SK-N-SH (cell line): ENCODE data around the gene CCDC6. TPM values are rescaled to one million over a fixed set of nuclear protein-coding genes. Genes with fewer than 3 reads are reported as not detected.
A peak's percentile ranks its signal among the peaks of the same experiment; 100 is the strongest.
"Not testable (repeated sequence)": the region's sequence is repeated elsewhere in the genome, so short reads cannot be mapped to it uniquely, and the experiment has no call there.

Experiments
- CTCF ChIA-PET: fragments of 300-600, 350-600 bp; formaldehyde crosslinking; extraction: SDS; loops from one replicate; lab custom pipeline; 2021; lab: Yijun Ruan, JAX
- POLR2A ChIA-PET: fragments of 350-600 bp; sonication (Branson Sonifier 250); formaldehyde crosslinking; extraction: SDS; loops from one replicate; lab custom pipeline; 2020; ENCODE audit warnings: antibody characterized with exemption, inconsistent platforms; lab: Yijun Ruan, JAX
- DNase-seq: peaks from one replicate; pipeline ENCODE4 v3.0.0; 2012
- H2AFZ ChIP-seq: fragments of 200-600 bp; sonication (generic); 2 replicates; pipeline ENCODE4 v1.8.1; 2016; ENCODE audit warnings: antibody characterized with exemption, mild to moderate bottlenecking, low read depth
- H3F3A ChIP-seq: fragments of 200-600 bp; sonication (generic); replicated peaks from 2 replicates; pipeline ENCODE3; 2016; ENCODE audit warnings: antibody characterized with exemption, mild to moderate bottlenecking; ENCODE audit not compliant: insufficient read depth
- H3K27ac ChIP-seq, 2 experiments: fragments of 200-500 bp in 1 of 2; fragments of 200-600 bp in 1 of 2; sonication (Bioruptor generic) in 1 of 2; sonication (generic), shearing (Covaris generic) in 1 of 2; 2 replicates each; pipeline versions ENCODE4 v1.5.1 to v1.6.1; 2014 to 2016; ENCODE audit warnings: low read depth in 2 of 2, inconsistent platforms in 1 of 2, low read length in 1 of 2, mild to moderate bottlenecking in 1 of 2, mixed read lengths in 1 of 2
- H3K27me3 ChIP-seq: fragments of 200-600 bp; sonication (generic), shearing (Covaris generic); 2 replicates; pipeline ENCODE4 v1.6.1; 2016; ENCODE audit warnings: mixed run types; ENCODE audit not compliant: insufficient read depth
- H3K36me3 ChIP-seq, 2 experiments: fragments of 200-500 bp in 1 of 2; fragments of 200-600 bp in 1 of 2; sonication (Bioruptor generic) in 1 of 2; sonication (generic) in 1 of 2; replicated peaks in 1 of 2; 2 replicates each; pipeline versions ENCODE3 to v1.5.1; 2014 to 2016; ENCODE audit warnings: low read length in 1 of 2, mild to moderate bottlenecking in 1 of 2; ENCODE audit not compliant: insufficient read depth in 2 of 2, control insufficient read depth in 1 of 2
- H3K4me1 ChIP-seq, 2 experiments: fragments of 200-500 bp in 1 of 2; fragments of 200-600 bp in 1 of 2; sonication (Bioruptor generic) in 1 of 2; sonication (generic), shearing (Covaris generic) in 1 of 2; 2 replicates each; pipeline versions ENCODE4 v1.5.1 to v1.6.1; 2014 to 2016; ENCODE audit warnings: low read depth in 1 of 2, low read length in 1 of 2, mixed run types in 1 of 2; ENCODE audit not compliant: insufficient read depth in 2 of 2, control insufficient read depth in 1 of 2
- H3K4me2 ChIP-seq: fragments of 200-600 bp; sonication (generic), shearing (Covaris generic); 2 replicates; pipeline ENCODE4 v1.6.1; 2017; ENCODE audit warnings: mixed run types
- H3K4me3 ChIP-seq, 2 experiments: fragments of 200-500 bp in 1 of 2; fragments of 200-600 bp in 1 of 2; sonication (Bioruptor generic) in 1 of 2; sonication (generic), shearing (Covaris generic) in 1 of 2; 2 replicates each; pipeline versions ENCODE4 v1.5.1 to v1.8.1; 2014 to 2016; ENCODE audit warnings: low read depth in 2 of 2, inconsistent platforms in 1 of 2, low read length in 1 of 2, mild to moderate bottlenecking in 1 of 2, mixed read lengths in 1 of 2, moderate library complexity in 1 of 2
- H3K79me2 ChIP-seq: fragments of 200-600 bp; sonication (generic); 2 replicates; pipeline ENCODE4 v1.8.1; 2017; ENCODE audit warnings: mild to moderate bottlenecking; ENCODE audit not compliant: insufficient read depth
- H3K9ac ChIP-seq: fragments of 200-600 bp; sonication (generic); 2 replicates; pipeline ENCODE4 v1.6.1; 2017; ENCODE audit warnings: mixed run types
- H3K9me2 ChIP-seq: fragments of 200-600 bp; sonication (generic); 2 replicates; pipeline ENCODE4 v1.6.1; 2017; ENCODE audit warnings: mixed run types
- H3K9me3 ChIP-seq: fragments of 200-600 bp; sonication (generic); 2 replicates; pipeline ENCODE4 v1.6.1; 2017; ENCODE audit warnings: mixed run types, mild to moderate bottlenecking, moderate library complexity
- H4K20me1 ChIP-seq: fragments of 200-600 bp; sonication (generic); 2 replicates; pipeline ENCODE4 v1.6.1; 2017; ENCODE audit warnings: mild to moderate bottlenecking, mixed run types; ENCODE audit not compliant: insufficient read depth
- JUND ChIP-seq: IDR thresholded peaks from 2 replicates; pipeline ENCODE4 v1.4.0; 2012
- NFIC ChIP-seq: IDR thresholded peaks from 2 replicates; pipeline ENCODE4 v1.4.0; 2012; ENCODE audit warnings: borderline replicate concordance
- NRF1 ChIP-seq: IDR thresholded peaks from 2 replicates; pipeline ENCODE4 v1.6.1; 2012; ENCODE audit warnings: low read depth, mild to moderate bottlenecking, low read length
- RFX5 ChIP-seq: IDR thresholded peaks from 2 replicates; pipeline ENCODE4 v1.6.1; 2012; ENCODE audit warnings: mild to moderate bottlenecking, improper control_type of control experiment, low read length
- RXRA ChIP-seq: IDR thresholded peaks from 2 replicates; pipeline ENCODE4 v1.4.0; 2012; ENCODE audit warnings: low read depth, mild to moderate bottlenecking, borderline replicate concordance
- SMC3 ChIP-seq: IDR thresholded peaks from 2 replicates; pipeline ENCODE4 v1.6.1; 2012; ENCODE audit warnings: low read depth, low read length, improper control_type of control experiment
- TCF12 ChIP-seq: IDR thresholded peaks from 2 replicates; pipeline ENCODE4 v1.4.0; 2012
- WGBS: methylation state at CpG from one replicate; pipeline ENCODE4 v1.1.6; 2017; ENCODE audit warnings: low lambda C conversion rate; 5-methylcytosine and 5-hydroxymethylcytosine counted together
- polyA plus RNA-seq, 3 experiments: library from polyadenylated mRNA; depleted of rRNA; stranded (reverse); fragments of >200 nt; gene quantifications; 2 replicates each; pipeline ENCODE4 v1.2.3, GENCODE V29; 2012
- TF ChIP-seq, protein P1 (sequence below): IDR thresholded peaks from 2 replicates; pipeline ENCODE4 v1.4.0; 2012; ENCODE audit warnings: low read depth, borderline replicate concordance
- TF ChIP-seq, protein P2 (sequence below): IDR thresholded peaks from 2 replicates; pipeline ENCODE4; 2012
- TF ChIP-seq, protein P3 (sequence below): IDR thresholded peaks from 2 replicates; pipeline ENCODE4 v1.6.1; 2012; ENCODE audit warnings: mild to moderate bottlenecking, low read depth, low read length, moderate library complexity

The CCDC6 gene
- polyA plus RNA-seq, 1 of the 3 experiments (the other 2 are of a cell fraction), result 10.8 TPM

DNA sequence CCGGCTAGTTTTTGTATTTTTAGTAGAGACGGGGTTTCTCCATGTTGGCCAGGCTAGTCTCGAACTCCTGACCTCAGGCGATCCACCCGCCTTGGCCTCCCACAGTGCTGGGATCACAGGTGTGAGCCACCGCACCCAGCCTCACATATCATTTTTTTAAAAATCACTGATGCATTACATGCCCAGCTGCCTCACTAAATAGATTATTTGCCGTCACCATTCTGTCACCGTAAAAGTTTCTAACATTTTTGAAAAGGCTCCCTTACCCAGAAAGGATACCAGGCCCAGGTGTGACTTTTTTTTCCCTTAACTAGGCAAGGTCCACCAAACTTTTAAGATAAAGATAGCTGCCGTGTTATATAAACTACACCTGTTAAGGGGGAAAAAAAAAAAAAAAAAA lies 30.1 kb downstream of the CCDC6 start:
- 87% methylated on average over 9 of the region's 9 CpGs for WGBS
- H3K9ac ChIP-seq, H3K9me2 ChIP-seq, DNase-seq, CTCF ChIA-PET, H3K36me3 ChIP-seq, H3K27me3 ChIP-seq, H2AFZ ChIP-seq, H3K4me2 ChIP-seq, H3K4me3 ChIP-seq, POLR2A ChIA-PET, H3K9me3 ChIP-seq: not testable (repeated sequence)
- Histone ChIP-seq H4K20me1 (peaks cover 18% of the 10 kb centered on the region; the same call in 1 of the 2 replicates), H3F3A (peaks cover 18% of the 10 kb centered on the region), H3K79me2 (peaks cover 88% of the 10 kb centered on the region), H3K4me1 (peaks cover 8 to 12% of the 10 kb centered on the region in 2 experiments; a peak in 3 of 4 replicates), H3K27ac (peak overlapping the region in 1 of 2 experiments; percentile 62; a peak in 2 of 4 replicates)

DNA sequence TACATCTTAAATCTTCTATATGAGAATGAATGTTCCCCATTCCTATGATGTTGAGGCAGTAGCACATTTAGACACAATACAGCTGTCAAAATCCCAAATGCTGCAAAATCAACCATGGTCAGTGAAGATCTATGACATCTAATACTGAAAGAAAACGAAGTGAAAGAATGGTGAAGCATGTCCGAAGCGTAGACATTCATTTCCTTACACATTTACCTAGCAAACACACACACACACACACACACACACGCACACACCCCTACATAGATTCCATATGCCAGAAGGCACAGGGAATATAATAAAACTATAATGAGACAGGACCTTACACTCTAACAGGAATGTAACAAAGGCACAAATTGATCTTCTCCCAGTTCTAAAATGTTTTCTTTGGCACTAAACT lies 32.5 kb downstream of the CCDC6 start:
- WGBS, result 96% methylated on average over 4 of the region's 4 CpGs
- H4K20me1 ChIP-seq, result peaks cover 19% of the 10 kb centered on the region; the same call in 1 of the 2 replicates
- H3K4me2 ChIP-seq, result no peak overlapping the region
- CTCF ChIA-PET, result interaction anchor here (1.3 kb wide), 2 partner anchors 9 to 33 kb away, joined by 4 to 9 read pairs; partner anchors contain the start of gene CCDC6
- peaks cover 85% of the 10 kb centered on the region for H3K79me2 ChIP-seq
- no peaks in the 10 kb centered on the region for H3K9me3 ChIP-seq
- H3K9me2 ChIP-seq, result no peaks in the 10 kb centered on the region
- no peak overlapping the region for H2AFZ ChIP-seq
- H3K27me3 ChIP-seq, result no peaks in the 10 kb centered on the region
- H3F3A ChIP-seq, result peaks cover 18% of the 10 kb centered on the region
- H3K27ac ChIP-seq, result no peak overlapping the region
- no peak for DNase-seq
- TF ChIP-seq RFX5 (no peak), SMC3 (no peak), RXRA (no peak)
- TF ChIP-seq, protein P1, sequence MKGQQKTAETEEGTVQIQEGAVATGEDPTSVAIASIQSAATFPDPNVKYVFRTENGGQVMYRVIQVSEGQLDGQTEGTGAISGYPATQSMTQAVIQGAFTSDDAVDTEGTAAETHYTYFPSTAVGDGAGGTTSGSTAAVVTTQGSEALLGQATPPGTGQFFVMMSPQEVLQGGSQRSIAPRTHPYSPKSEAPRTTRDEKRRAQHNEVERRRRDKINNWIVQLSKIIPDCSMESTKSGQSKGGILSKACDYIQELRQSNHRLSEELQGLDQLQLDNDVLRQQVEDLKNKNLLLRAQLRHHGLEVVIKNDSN, result no peak
- TF ChIP-seq, protein P2, sequence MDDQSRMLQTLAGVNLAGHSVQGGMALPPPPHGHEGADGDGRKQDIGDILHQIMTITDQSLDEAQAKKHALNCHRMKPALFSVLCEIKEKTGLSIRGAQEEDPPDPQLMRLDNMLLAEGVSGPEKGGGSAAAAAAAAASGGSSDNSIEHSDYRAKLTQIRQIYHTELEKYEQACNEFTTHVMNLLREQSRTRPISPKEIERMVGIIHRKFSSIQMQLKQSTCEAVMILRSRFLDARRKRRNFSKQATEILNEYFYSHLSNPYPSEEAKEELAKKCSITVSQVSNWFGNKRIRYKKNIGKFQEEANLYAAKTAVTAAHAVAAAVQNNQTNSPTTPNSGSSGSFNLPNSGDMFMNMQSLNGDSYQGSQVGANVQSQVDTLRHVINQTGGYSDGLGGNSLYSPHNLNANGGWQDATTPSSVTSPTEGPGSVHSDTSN, result no peak
- H3K9ac ChIP-seq, result no peak overlapping the region
- peaks cover 8 to 12% of the 10 kb centered on the region in 2 experiments; a peak in 3 of 4 replicates for H3K4me1 ChIP-seq
- H3K36me3 ChIP-seq, result no peaks in the 10 kb centered on the region
- H3K4me3 ChIP-seq, result no peak overlapping the region
- POLR2A ChIA-PET, result no interaction called here

DNA sequence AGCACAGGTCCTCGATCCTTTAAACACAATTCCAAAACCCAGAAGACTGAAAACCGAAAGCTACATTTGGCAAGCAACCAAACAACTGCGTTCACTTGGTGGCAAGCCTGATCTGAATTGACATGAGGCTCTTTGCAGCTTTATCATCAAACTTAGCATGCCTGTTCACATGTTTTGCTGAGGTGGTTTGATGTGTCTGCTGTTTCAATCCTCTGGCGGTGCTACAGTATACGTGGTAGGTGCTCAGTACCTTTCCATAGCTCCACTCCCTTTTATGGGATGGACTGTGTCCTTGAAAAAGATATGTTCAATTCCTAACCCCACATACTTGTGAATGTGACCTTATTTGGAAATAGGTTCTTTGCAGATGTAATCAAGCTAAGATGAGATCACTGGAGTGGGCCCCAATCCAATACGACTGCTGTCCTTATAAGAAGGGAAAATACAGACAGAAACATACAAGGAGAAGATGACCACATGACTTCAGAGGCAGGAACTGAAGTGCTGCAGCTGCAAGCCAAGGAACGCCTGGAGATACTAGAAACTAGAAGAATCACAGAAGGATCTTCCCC lies 33.4 kb downstream of the CCDC6 start:
- Histone ChIP-seq H3K27ac (no peak overlapping the region), H3K4me3 (no peak overlapping the region), H3K4me2 (no peak overlapping the region), H3K36me3 (no peaks in the 10 kb centered on the region), H3F3A (peaks cover 18% of the 10 kb centered on the region), H2AFZ (no peak overlapping the region), H3K79me2 (peaks cover 76% of the 10 kb centered on the region), H3K4me1 (peaks cover 8 to 12% of the 10 kb centered on the region in 2 experiments; a peak in 3 of 4 replicates), H3K9ac (no peak overlapping the region), H3K9me2 (no peaks in the 10 kb centered on the region), H3K27me3 (no peaks in the 10 kb centered on the region), H3K9me3 (no peaks in the 10 kb centered on the region), H4K20me1 (peaks cover 19% of the 10 kb centered on the region; the same call in 1 of the 2 replicates)
- no peak for TF ChIP-seq NRF1
- TF ChIP-seq JUND, result no peak
- no peak; the same call in 1 of the 2 replicates for TF ChIP-seq NFIC
- TF ChIP-seq TCF12, result no peak
- TF ChIP-seq, protein P2, result no peak
- TF ChIP-seq, protein P3, sequence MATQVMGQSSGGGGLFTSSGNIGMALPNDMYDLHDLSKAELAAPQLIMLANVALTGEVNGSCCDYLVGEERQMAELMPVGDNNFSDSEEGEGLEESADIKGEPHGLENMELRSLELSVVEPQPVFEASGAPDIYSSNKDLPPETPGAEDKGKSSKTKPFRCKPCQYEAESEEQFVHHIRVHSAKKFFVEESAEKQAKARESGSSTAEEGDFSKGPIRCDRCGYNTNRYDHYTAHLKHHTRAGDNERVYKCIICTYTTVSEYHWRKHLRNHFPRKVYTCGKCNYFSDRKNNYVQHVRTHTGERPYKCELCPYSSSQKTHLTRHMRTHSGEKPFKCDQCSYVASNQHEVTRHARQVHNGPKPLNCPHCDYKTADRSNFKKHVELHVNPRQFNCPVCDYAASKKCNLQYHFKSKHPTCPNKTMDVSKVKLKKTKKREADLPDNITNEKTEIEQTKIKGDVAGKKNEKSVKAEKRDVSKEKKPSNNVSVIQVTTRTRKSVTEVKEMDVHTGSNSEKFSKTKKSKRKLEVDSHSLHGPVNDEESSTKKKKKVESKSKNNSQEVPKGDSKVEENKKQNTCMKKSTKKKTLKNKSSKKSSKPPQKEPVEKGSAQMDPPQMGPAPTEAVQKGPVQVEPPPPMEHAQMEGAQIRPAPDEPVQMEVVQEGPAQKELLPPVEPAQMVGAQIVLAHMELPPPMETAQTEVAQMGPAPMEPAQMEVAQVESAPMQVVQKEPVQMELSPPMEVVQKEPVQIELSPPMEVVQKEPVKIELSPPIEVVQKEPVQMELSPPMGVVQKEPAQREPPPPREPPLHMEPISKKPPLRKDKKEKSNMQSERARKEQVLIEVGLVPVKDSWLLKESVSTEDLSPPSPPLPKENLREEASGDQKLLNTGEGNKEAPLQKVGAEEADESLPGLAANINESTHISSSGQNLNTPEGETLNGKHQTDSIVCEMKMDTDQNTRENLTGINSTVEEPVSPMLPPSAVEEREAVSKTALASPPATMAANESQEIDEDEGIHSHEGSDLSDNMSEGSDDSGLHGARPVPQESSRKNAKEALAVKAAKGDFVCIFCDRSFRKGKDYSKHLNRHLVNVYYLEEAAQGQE, result no peak
- no peak for DNase-seq
- ChIA-PET POLR2A (no interaction called here), CTCF (interaction anchor here (1.3 kb wide), 2 partner anchors 8 to 33 kb away, joined by 4 to 9 read pairs; partner anchors contain the start of gene CCDC6)
- WGBS, result 89% methylated on average over 7 of the region's 7 CpGs
